Heart left ventricle (tissue), 16 donors: ENCODE results near the gene RAF1. TPM values are rescaled to one million over a fixed set of nuclear protein-coding genes. Genes with fewer than 3 reads are reported as not detected.
"Not testable (repeated sequence)": the region's sequence is repeated elsewhere in the genome, so short reads cannot be mapped to it uniquely, and the experiment has no call there.

Experiments used
- ATAC-seq, 4 donors: fragments of 200-7000 bp; cut with Tn5 transposase; one replicate each; pipeline ENCODE4 v1.9.1; 2020 to 2022; ENCODE audit warnings: moderate library complexity in 4 of 4, mild to moderate bottlenecking in 3 of 4, moderate number of reproducible peaks in 1 of 4
- DNase-seq, 5 donors: peaks; one replicate each; pipeline ENCODE4 v3.0.0-alpha.2; 2020
- H3K27ac ChIP-seq, 12 donors: fragments of 200-600 bp; sonication (generic) in 4 of 12; one replicate each; pipeline versions ENCODE4 v1.5.0 to v1.8.0; 2016 to 2022; ENCODE audit warnings: mild to moderate bottlenecking in 2 of 12
- H3K27me3 ChIP-seq, 9 donors: fragments of 200-600 bp; sonication (generic) in 2 of 9; one replicate each; pipeline versions ENCODE4 v1.5.1 to v1.8.0; 2016 to 2022; ENCODE audit warnings: mild to moderate bottlenecking in 3 of 9
- H3K36me3 ChIP-seq, 9 donors: fragments of 200-600 bp; sonication (generic) in 2 of 9; one replicate each; pipeline versions ENCODE4 v1.5.0 to v1.8.0; 2018 to 2022; ENCODE audit warnings: mild to moderate bottlenecking in 2 of 9
- H3K4me1 ChIP-seq, 12 donors: fragments of 200-600 bp; sonication (generic) in 4 of 12; one replicate each; pipeline versions ENCODE4 v1.5.0 to v1.8.0; 2016 to 2022; ENCODE audit warnings: mild to moderate bottlenecking in 3 of 12
- H3K4me3 ChIP-seq, 12 donors: fragments of 200-600 bp; sonication (generic) in 4 of 12; one replicate each; pipeline versions ENCODE4 v1.5.0 to v1.8.0; 2017 to 2022; ENCODE audit warnings: mild to moderate bottlenecking in 9 of 12, moderate library complexity in 4 of 12
- H3K9me3 ChIP-seq, 12 donors: fragments of 200-600 bp; sonication (generic) in 4 of 12; one replicate each; pipeline versions ENCODE4 v1.5.0 to v1.8.0; 2016 to 2022; ENCODE audit warnings: mild to moderate bottlenecking in 1 of 12
- POLR2A ChIP-seq, 2 donors: fragments of 450-650 bp; IDR thresholded peaks; one replicate each; pipeline ENCODE4 v1.6.1; 2017; ENCODE audit warnings: antibody characterized with exemption in 2 of 2, mild to moderate bottlenecking in 2 of 2, moderate library complexity in 2 of 2
- WGBS, 4 donors: extraction: QIAGEN DNeasy Blood & Tissue Kit in 2 of 4; methylation state at CpG; one replicate each; pipeline versions ENCODE4 v1.1.5 to v1.1.7; 2013 to 2018; 5-methylcytosine and 5-hydroxymethylcytosine counted together
- intact Hi-C, 10 donors: fragments of 100-400 bp; cut with DNase I; formaldehyde crosslinking; loops; one replicate each; pipeline versions ENCODE4 v1.11.1 to v1.14.2; 2022
- polyA plus RNA-seq, 2 donors: library from polyadenylated mRNA; stranded (reverse); fragments of 200-250 nt; gene quantifications; one replicate each; pipeline ENCODE4 v1.2.3, GENCODE V29; 2013
- total RNA-seq, 9 donors: library from RNA; depleted of rRNA in 2 of 9; stranded (reverse); fragments of >200 nt in 2 of 9; fragmentation: NEBNext Ultra II Directional in 3 of 9; extraction: Animal tissue kit (Norgen Biotek cat#: 25700) in 3 of 9; gene quantifications; one replicate each; pipeline versions ENCODE4 v1.1.0 to v1.2.4, GENCODE V29; 2016 to 2023
- TF ChIP-seq, protein P1 (sequence below), 12 donors: fragments of 200-600 bp; sonication (generic) in 4 of 12; IDR thresholded peaks; one replicate each; pipeline versions ENCODE4 v1.5.0 to v1.8.0; 2018 to 2022; ENCODE audit warnings: antibody characterized with exemption in 12 of 12, mild to moderate bottlenecking in 5 of 12
- donor health status: ischemic (EF 13 %, LVEDD 7.1; RV severe dilation, severe dysfunction).
- donor health status: healthy with polysubstance abuse.
- donor health status: DM: no; HTN: yes; CAD: no.
- donor health status: DM: no; HTN: no; CAD: no.
- donor health status: ischemic (EF 25% LVEDD 6.9; RV normal size, moderate dysfunction).
- donor health status: ischemic (EF 25% LVEDD 5.7; RV mildly dilated, moderate dysfunction).
- donor health status: healthy.
- donor health status: DM: yes; HTN: yes; CAD: no.
- donor health status: ischemic (EF 35%, LVEDD 5.7; RV mildly dilated, moderate dysfunction).
- donor health status: nonischemic (EF 11% LVEDD 7.7; RV severe dilation, severe dysfunction).
- donor health status: DM: yes; HTN: yes; CAD: no.
- donor health status: PGD.
- donor health status: ischemic (EF 29% LVEDD 5.4; RV normal size, mild dysfunction).
- donor health status: nonischemic (EF 23%, LVEDD 6.1; RV moderate dilation, normal function).

Gene RAF1
- total and polyA plus RNA-seq, 11 donors: 62.7 to 197 (median 135) TPM

DNA sequence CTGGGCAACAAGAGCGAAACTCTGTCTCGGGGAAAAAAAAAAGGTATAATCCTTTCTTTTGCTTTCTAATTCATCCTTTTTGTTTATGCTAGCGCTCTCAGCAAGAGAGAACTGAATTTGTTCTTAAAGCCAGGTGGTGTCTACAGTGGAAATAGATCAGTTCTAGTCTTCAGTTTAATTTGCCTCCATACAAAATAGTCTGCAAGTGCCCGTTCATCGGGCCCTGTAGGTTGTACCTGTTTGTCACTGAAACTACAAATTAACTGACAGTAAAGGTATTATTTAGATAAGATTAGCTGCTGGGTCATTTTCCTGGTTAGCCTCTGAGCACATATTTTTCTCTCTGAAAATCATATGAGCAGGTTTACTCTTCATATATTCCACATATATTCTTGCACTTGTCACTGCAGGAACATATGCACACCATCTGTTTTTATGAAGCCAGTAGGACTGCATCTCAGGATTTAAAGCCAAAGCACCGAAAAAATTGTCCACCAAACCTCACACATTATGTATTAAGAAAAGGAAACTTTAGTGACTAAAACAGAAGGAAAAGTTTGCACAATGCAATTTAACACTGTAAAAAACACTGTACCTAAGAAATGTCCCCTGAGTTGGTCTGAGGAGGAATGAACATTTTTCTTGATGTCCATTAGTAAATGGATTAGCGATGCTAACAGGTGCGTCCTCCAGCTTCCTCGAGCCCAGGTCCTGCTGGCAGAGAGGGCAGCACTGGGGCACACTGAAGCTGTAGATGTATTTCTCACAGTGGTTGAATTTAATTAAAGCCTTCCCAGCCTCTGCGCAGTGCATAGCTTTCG, 119.1 kb downstream of the RAF1 start:
- intact Hi-C loops: loop anchor here in 1 of 10 donors (10.0 kb wide), 1 partner anchor 360 kb away; no protein-coding TSS in a partner anchor
- no peak overlapping the region for H3K27ac ChIP-seq
- no peak overlapping the region for H3K4me3 ChIP-seq
- H3K4me1 ChIP-seq: no peaks in the 10 kb centered on the region
- peaks cover 0 to 9% (median 0%) of the 10 kb centered on the region in 9 donors for H3K36me3 ChIP-seq
- 75 to 78% (median 76%) methylated on average over 11 of the region's 11 CpGs for WGBS, 4 donors
- TF ChIP-seq, protein P1, sequence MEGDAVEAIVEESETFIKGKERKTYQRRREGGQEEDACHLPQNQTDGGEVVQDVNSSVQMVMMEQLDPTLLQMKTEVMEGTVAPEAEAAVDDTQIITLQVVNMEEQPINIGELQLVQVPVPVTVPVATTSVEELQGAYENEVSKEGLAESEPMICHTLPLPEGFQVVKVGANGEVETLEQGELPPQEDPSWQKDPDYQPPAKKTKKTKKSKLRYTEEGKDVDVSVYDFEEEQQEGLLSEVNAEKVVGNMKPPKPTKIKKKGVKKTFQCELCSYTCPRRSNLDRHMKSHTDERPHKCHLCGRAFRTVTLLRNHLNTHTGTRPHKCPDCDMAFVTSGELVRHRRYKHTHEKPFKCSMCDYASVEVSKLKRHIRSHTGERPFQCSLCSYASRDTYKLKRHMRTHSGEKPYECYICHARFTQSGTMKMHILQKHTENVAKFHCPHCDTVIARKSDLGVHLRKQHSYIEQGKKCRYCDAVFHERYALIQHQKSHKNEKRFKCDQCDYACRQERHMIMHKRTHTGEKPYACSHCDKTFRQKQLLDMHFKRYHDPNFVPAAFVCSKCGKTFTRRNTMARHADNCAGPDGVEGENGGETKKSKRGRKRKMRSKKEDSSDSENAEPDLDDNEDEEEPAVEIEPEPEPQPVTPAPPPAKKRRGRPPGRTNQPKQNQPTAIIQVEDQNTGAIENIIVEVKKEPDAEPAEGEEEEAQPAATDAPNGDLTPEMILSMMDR (IDR thresholded peaks at IDR 0.05): no peak
- no peak for TF ChIP-seq POLR2A (IDR thresholded peaks at IDR 0.05)
- ATAC-seq (no peak), DNase-seq (no peak)
- no peaks in the 10 kb centered on the region for H3K27me3 ChIP-seq
- H3K9me3 ChIP-seq: no peaks in the 10 kb centered on the region

DNA sequence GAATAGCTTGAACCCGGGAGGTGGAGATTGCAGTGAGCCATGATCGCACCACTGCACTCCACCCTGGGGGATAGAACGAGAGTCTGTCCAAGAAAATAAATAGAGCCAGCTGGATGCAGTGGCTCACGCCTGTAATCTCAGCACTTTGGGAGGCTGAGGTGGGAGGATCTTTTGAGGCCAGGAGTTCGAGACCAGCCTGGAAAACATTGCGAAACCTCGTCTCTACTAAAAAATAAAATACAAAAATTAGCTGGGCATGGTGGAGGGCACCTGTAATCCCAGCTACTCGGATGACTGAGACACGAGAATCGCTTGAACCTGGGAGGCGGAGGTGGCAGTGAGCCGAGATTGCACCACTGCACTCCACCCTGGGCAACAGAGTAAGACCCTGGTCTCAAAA, 120.4 kb downstream of the RAF1 start:
- H3K27me3 ChIP-seq, ATAC-seq: not testable (repeated sequence)
- intact Hi-C loops: loop anchor here in 1 of 10 donors (10.0 kb wide), 1 partner anchor 361 kb away; no protein-coding TSS in a partner anchor

DNA sequence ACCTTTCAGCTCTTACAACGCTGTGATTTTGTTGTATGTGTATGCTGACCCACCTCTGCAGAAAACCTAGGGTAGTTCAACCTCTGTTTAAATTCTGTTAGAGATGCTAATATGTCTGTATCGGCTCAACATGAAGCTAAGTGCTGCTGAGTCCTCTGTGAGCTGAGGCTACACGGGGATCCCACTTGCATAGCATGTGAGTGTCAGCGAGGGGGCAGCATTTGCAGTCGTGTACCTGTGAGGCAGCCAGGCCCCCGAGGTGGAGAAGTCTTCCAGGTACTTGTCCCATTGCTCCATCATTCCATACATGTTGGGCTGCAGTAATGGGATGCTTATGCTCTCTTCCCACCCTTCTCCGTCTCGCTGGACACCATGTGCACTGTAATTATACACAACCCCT, 122.3 kb downstream of the RAF1 start:
- no peaks in the 10 kb centered on the region for H3K27me3 ChIP-seq
- peaks cover 0 to 16% (median 3%) of the 10 kb centered on the region in 9 donors for H3K36me3 ChIP-seq
- no peak overlapping the region for H3K27ac ChIP-seq
- intact Hi-C loops: loop anchor here in 1 of 10 donors (10.0 kb wide), 1 partner anchor 363 kb away; no protein-coding TSS in a partner anchor
- ATAC-seq: peak in 2 of 4 donors; percentile 41 to 61
- TF ChIP-seq, protein P1 (IDR thresholded peaks at IDR 0.05): peak in 8 of 12 donors; percentile 21 to 42 (median 30)
- TF ChIP-seq POLR2A (IDR thresholded peaks at IDR 0.05): no peak
- no peaks in the 10 kb centered on the region for H3K4me1 ChIP-seq
- H3K9me3 ChIP-seq: no peaks in the 10 kb centered on the region
- DNase-seq: peak in 2 of 5 donors; percentile 46 to 68
- 55 to 68% (median 64%) methylated on average over 8 of the region's 8 CpGs for WGBS, 4 donors
- H3K4me3 ChIP-seq: no peak overlapping the region

More for the DNA sequence above, 120.4 kb downstream of the RAF1 start:
- WGBS, 4 donors: 89 to 93% (median 90%) methylated on average over 12 of the region's 12 CpGs
- not testable (repeated sequence) for H3K9me3 ChIP-seq, H3K4me1 ChIP-seq, DNase-seq, H3K4me3 ChIP-seq, H3K27ac ChIP-seq
- H3K36me3 ChIP-seq: peaks cover 0 to 16% (median 3%) of the 10 kb centered on the region in 9 donors

DNA sequence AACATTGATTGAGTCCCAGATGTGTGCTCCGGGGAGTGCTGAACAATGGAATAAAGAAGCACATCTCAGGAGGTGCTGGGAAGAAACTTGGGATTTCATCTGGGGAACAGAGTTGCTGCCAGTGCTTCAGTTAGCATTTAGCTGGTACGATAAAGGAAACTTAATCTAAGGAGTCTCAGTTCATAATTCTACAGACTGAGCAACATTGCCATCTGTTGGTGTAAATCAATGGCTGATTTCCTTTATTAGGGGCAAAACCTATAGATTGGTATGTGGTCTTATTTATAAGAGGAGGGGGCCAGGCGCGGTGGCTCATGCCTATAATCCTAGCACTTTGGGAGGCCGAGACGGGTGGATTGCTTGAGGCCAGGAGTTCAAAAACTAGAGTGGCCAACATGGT, 127.5 kb downstream of the RAF1 start:
- no peaks in the 10 kb centered on the region for H3K27me3 ChIP-seq
- ATAC-seq (no peak), DNase-seq (no peak)
- no peaks in the 10 kb centered on the region for H3K4me1 ChIP-seq
- H3K9me3 ChIP-seq: no peaks in the 10 kb centered on the region
- H3K27ac ChIP-seq: no peak overlapping the region
- no peak for TF ChIP-seq POLR2A (IDR thresholded peaks at IDR 0.05)
- TF ChIP-seq, protein P1 (IDR thresholded peaks at IDR 0.05): peak in 2 of 12 donors; percentile 10 to 14
- intact Hi-C loops: no loop called here
- no peak overlapping the region for H3K4me3 ChIP-seq
- whole genome bisulfite sequencing, 4 donors: 86 to 93% (median 89%) methylated on average over 6 of the region's 6 CpGs
- peaks cover 0 to 41% (median 24%) of the 10 kb centered on the region in 9 donors for H3K36me3 ChIP-seq

Other genes starting within 250 kb of the RAF1 start
- 10 to 100 TPM; 14.3 to 21.6 (median 18.4) TPM for gene TSEN2, start 179.6 kb downstream of the RAF1 start, total RNA-seq
- gene TSEN2, start 179.6 kb downstream of the RAF1 start, polyA plus RNA-seq: 10 to 100 TPM; 17.6 to 22.3 TPM
- gene MKRN2OS, start 118.6 kb downstream of the RAF1 start, total RNA-seq: 10 to 100 TPM in 1 of 9 donors, 1 to 10 TPM in 4, under 1 TPM in 1, not detected in 3; 0.42 to 11.4 (median 1.7) TPM
- gene MKRN2OS, start 118.6 kb downstream of the RAF1 start, polyA plus RNA-seq: 1 to 10 TPM in 1 of 2 donors, not detected in 1; 1.1 TPM
- 10 to 100 TPM; 27.6 to 42.2 (median 32.9) TPM for gene MKRN2, start 107.0 kb downstream of the RAF1 start, total RNA-seq
- 10 to 100 TPM; 23.2 to 33.9 TPM for gene MKRN2, start 107.0 kb downstream of the RAF1 start, polyA plus RNA-seq
- 1 to 10 TPM in 7 of 9 donors, under 1 TPM in 1, not detected in 1; 0.95 to 4.2 (median 2.9) TPM for gene TMEM40, start 95.1 kb upstream of the RAF1 start, total RNA-seq
- gene TMEM40, start 95.1 kb upstream of the RAF1 start, polyA plus RNA-seq: 10 to 100 TPM in 1 of 2 donors, under 1 TPM in 1; 0.82 to 10.5 TPM
- gene CAND2, start 132.6 kb upstream of the RAF1 start, total RNA-seq: 10 to 100 TPM; 44.6 to 87.5 (median 68.6) TPM
- 10 to 100 TPM; 11.7 to 36.2 TPM for gene CAND2, start 132.6 kb upstream of the RAF1 start, polyA plus RNA-seq
- 1,000 to 10,000 TPM in 3 of 9 donors, 100 to 1,000 TPM in 6; 377 to 1,128 (median 947) TPM for gene RPL32, start 177.4 kb upstream of the RAF1 start, total RNA-seq
- gene RPL32, start 177.4 kb upstream of the RAF1 start, polyA plus RNA-seq: 1,000 to 10,000 TPM; 1,409 to 1,620 TPM